HG03439 (cell line): ENCODE results near the gene ZNF326.
"Not testable (repeated sequence)": the region's sequence is repeated elsewhere in the genome, so short reads cannot be mapped to it uniquely, and the experiment has no call there.

Experiments used
- ATAC-seq: cut with Tn5 transposase; IDR thresholded peaks from one replicate; pipeline ENCODE4 v1.9.1; 2021; ENCODE audit warnings: mild to moderate bottlenecking, moderate library complexity; ENCODE audit not compliant: unreplicated experiment

The ZNF326 gene

GRCh38 chr1:89995598-89996449, 914 bp downstream of the ZNF326 start:
- ATAC-seq = no peak

GRCh38 chr1:89996450-89997110, 1.7 kb downstream of the ZNF326 start:
- ATAC-seq = no peak

- ATAC-seq = not testable (repeated sequence)
Measured at GRCh38 chr1:89997152-89997551, 2.2 kb downstream of the ZNF326 start.

GRCh38 chr1:89998306-89998705, 3.4 kb downstream of the ZNF326 start:
- no peak for ATAC-seq

GRCh38 chr1:89999208-89999607, 4.3 kb downstream of the ZNF326 start:
- ATAC-seq = no peak

GRCh38 chr1:89999628-90000027, 4.7 kb downstream of the ZNF326 start:
- no peak for ATAC-seq

- no peak for ATAC-seq
Measured at GRCh38 chr1:90000934-90001676, 6.2 kb downstream of the ZNF326 start.

GRCh38 chr1:90007979-90008404, 13.1 kb downstream of the ZNF326 start:
- no peak for ATAC-seq

- no peak for ATAC-seq
Measured at GRCh38 chr1:90012300-90012699, 17.4 kb downstream of the ZNF326 start.

- no peak for ATAC-seq
Measured at GRCh38 chr1:90023691-90024090, 28.8 kb downstream of the ZNF326 start.

GRCh38 chr1:90027281-90027680, 32.4 kb downstream of the ZNF326 start:
- no peak for ATAC-seq

GRCh38 chr1:90039652-90040051, 44.7 kb downstream of the ZNF326 start:
- ATAC-seq = no peak

- ATAC-seq = no peak
Measured at GRCh38 chr1:90043586-90043985, 48.7 kb downstream of the ZNF326 start.

- ATAC-seq = no peak
Measured at GRCh38 chr1:90044346-90044745, 49.4 kb downstream of the ZNF326 start.

- no peak for ATAC-seq
Measured at GRCh38 chr1:90045853-90046563, 51.1 kb downstream of the ZNF326 start.

GRCh38 chr1:90046635-90047034, 51.7 kb downstream of the ZNF326 start:
- no peak for ATAC-seq

- no peak for ATAC-seq
Measured at GRCh38 chr1:90048043-90048442, 53.1 kb downstream of the ZNF326 start.

GRCh38 chr1:90062700-90063643, 68.1 kb downstream of the ZNF326 start:
- ATAC-seq = not testable (repeated sequence)

- ATAC-seq = not testable (repeated sequence)
Measured at GRCh38 chr1:90064109-90064508, 69.2 kb downstream of the ZNF326 start.
